Measurements from ENCODE around the gene PPP1R26.

- TF ChIP-seq POLR2A (IDR thresholded peaks at IDR 0.05; ENCODE audit: extremely low read depth, insufficient read length): no peak
- TF ChIP-seq CTCF (IDR thresholded peaks at IDR 0.05; ENCODE audit: low read depth, low read length): no peak
- TF ChIP-seq MYC (IDR thresholded peaks at IDR 0.05; ENCODE audit: low read depth, low read length): no peak
- no peak for TF ChIP-seq MAX (IDR thresholded peaks at IDR 0.05; ENCODE audit: low read depth, low read length)
Observed at GRCh38 chr9:135506327-135507103, 26.9 kb downstream of the PPP1R26 start.

Data from NB4 (cell line).